Mesenchymal stem cell (in vitro differentiated cells and primary cell): Measurements from ENCODE around the gene TYMP.

Experiments
- DNase-seq: peaks from one replicate; pipeline ENCODE4 v3.0.0-alpha.2; 2013
- H2AFZ ChIP-seq: one replicate; pipeline ENCODE4 v1.6.1; 2013; ENCODE audit warnings: low read depth, mild to moderate bottlenecking, control low read depth, inconsistent platforms, low read length, moderate library complexity
- H2AK5ac ChIP-seq: 2 replicates; pipeline ENCODE4 v1.6.1; 2013; ENCODE audit warnings: low read length, moderate library complexity, mild to moderate bottlenecking, inconsistent platforms; ENCODE audit not compliant: severe bottlenecking
- H2BK120ac ChIP-seq: one replicate; pipeline ENCODE4 v1.6.1; 2013; ENCODE audit warnings: low read depth, mild to moderate bottlenecking, inconsistent platforms, low read length, moderate library complexity
- H2BK12ac ChIP-seq, 2 experiments: one replicate each; pipeline ENCODE4 v1.6.1; 2013; ENCODE audit warnings: inconsistent platforms in 2 of 2, low read length in 2 of 2, mild to moderate bottlenecking in 2 of 2, moderate library complexity in 2 of 2, control low read depth in 1 of 2
- H2BK15ac ChIP-seq: one replicate; pipeline ENCODE4 v1.6.1; 2013; ENCODE audit warnings: mild to moderate bottlenecking, low read depth, inconsistent platforms; ENCODE audit not compliant: poor library complexity, severe bottlenecking
- H2BK5ac ChIP-seq: 2 replicates; pipeline ENCODE4 v1.6.1; 2013; ENCODE audit warnings: low read depth, mild to moderate bottlenecking, low read length, control low read depth, inconsistent platforms; ENCODE audit not compliant: poor library complexity, severe bottlenecking
- H3K14ac ChIP-seq, 2 experiments: one replicate each; pipeline ENCODE4 v1.6.1; 2013; ENCODE audit warnings: inconsistent platforms in 2 of 2, low read length in 2 of 2, control low read depth in 1 of 2, mild to moderate bottlenecking in 1 of 2, moderate library complexity in 1 of 2
- H3K18ac ChIP-seq, 2 experiments: one replicate each; pipeline ENCODE4 v1.6.1; 2013; ENCODE audit warnings: inconsistent platforms in 2 of 2, low read length in 2 of 2, control low read depth in 1 of 2, low read depth in 1 of 2, mild to moderate bottlenecking in 1 of 2
- H3K23ac ChIP-seq, 2 experiments: one replicate each; pipeline ENCODE4 v1.6.1; 2013; ENCODE audit warnings: inconsistent platforms in 2 of 2, low read length in 2 of 2, mild to moderate bottlenecking in 2 of 2, moderate library complexity in 2 of 2, control low read depth in 1 of 2
- H3K27ac ChIP-seq: 2 replicates; pipeline ENCODE4 v1.5.1; 2013; ENCODE audit warnings: mild to moderate bottlenecking, moderate library complexity, low read length, control low read depth, inconsistent platforms; ENCODE audit not compliant: poor library complexity, severe bottlenecking
- H3K27me3 ChIP-seq, 2 experiments: 2 replicates each; pipeline versions ENCODE4 v1.6.1 to v1.7.0; 2013; ENCODE audit warnings: low read length in 2 of 2, mild to moderate bottlenecking in 2 of 2, moderate library complexity in 2 of 2, control low read depth in 1 of 2, inconsistent platforms in 1 of 2; ENCODE audit not compliant: control insufficient read depth in 1 of 2, insufficient read depth in 1 of 2
- H3K36me3 ChIP-seq, 2 experiments: 2 replicates each; pipeline versions ENCODE4 v1.6.1 to v1.7.0; 2013; ENCODE audit warnings: low read length in 2 of 2, control low read depth in 1 of 2, inconsistent platforms in 1 of 2, low read depth in 1 of 2, mild to moderate bottlenecking in 1 of 2; ENCODE audit not compliant: insufficient read depth in 2 of 2, control insufficient read depth in 1 of 2
- H3K4ac ChIP-seq, 2 experiments: one replicate each; pipeline ENCODE4 v1.6.1; 2013; ENCODE audit warnings: inconsistent platforms in 2 of 2, low read length in 2 of 2, mild to moderate bottlenecking in 2 of 2, moderate library complexity in 2 of 2, control low read depth in 1 of 2, low read depth in 1 of 2
- H3K4me1 ChIP-seq: 2 replicates; pipeline ENCODE4 v1.6.1; 2013; ENCODE audit warnings: low read depth, low read length, control low read depth; ENCODE audit not compliant: control insufficient read depth, insufficient read depth
- H3K4me2 ChIP-seq: 2 replicates; pipeline ENCODE4 v1.6.1; 2013; ENCODE audit warnings: low read length, mild to moderate bottlenecking, inconsistent platforms; ENCODE audit not compliant: poor library complexity, severe bottlenecking
- H3K4me3 ChIP-seq, 2 experiments: 2 replicates each; pipeline versions ENCODE4 v1.5.1 to v1.7.0; 2013; ENCODE audit warnings: low read length in 2 of 2, mild to moderate bottlenecking in 2 of 2, control low read depth in 1 of 2, low read depth in 1 of 2; ENCODE audit not compliant: insufficient read depth in 1 of 2
- H3K79me1 ChIP-seq: replicated peaks from 2 replicates; pipeline ENCODE4 v1.6.1; 2013; ENCODE audit warnings: mild to moderate bottlenecking, control low read depth, low read length, inconsistent platforms; ENCODE audit not compliant: poor library complexity, severe bottlenecking
- H3K9ac ChIP-seq: 2 replicates; pipeline ENCODE4 v1.7.0; 2013; ENCODE audit warnings: mild to moderate bottlenecking, low read length, moderate library complexity
- H3K9me3 ChIP-seq: 2 replicates; pipeline ENCODE4 v1.7.0; 2013; ENCODE audit warnings: mild to moderate bottlenecking, low read length; ENCODE audit not compliant: control insufficient read depth
- H4K8ac ChIP-seq: one replicate; pipeline ENCODE4 v1.6.1; 2013; ENCODE audit warnings: inconsistent platforms, mild to moderate bottlenecking, low read length, moderate library complexity
- H4K91ac ChIP-seq: one replicate; pipeline ENCODE4 v1.6.1; 2013; ENCODE audit warnings: mild to moderate bottlenecking, low read length, inconsistent platforms
- WGBS: methylation state at CpG from one replicate; pipeline ENCODE4 v1.1.7; 2013; ENCODE audit warnings: mixed read lengths; 5-methylcytosine and 5-hydroxymethylcytosine counted together

Gene TYMP

GRCh38 chr22:50561401-50562358 is 31.9 kb upstream of the TYMP start:
- Histone ChIP-seq H3K27ac (no peak overlapping the region), H3K27me3 (peaks cover 13 to 14% of the 10 kb centered on the region in 2 experiments), H3K4me2 (no peak overlapping the region), H3K18ac (no peak overlapping the region), H3K9me3 (no peaks in the 10 kb centered on the region), H2BK5ac (no peak overlapping the region), H3K79me1 (peaks cover 1% of the 10 kb centered on the region), H3K36me3 (no peaks in the 10 kb centered on the region), H3K23ac (no peak overlapping the region), H2AFZ (no peak overlapping the region), H2BK12ac (peak overlapping the region in 1 of 2 experiments; percentile 54), H3K4me1 (peaks cover 9% of the 10 kb centered on the region), H4K8ac (no peak overlapping the region), H2AK5ac (no peak overlapping the region), H3K14ac (no peak overlapping the region), H3K9ac (no peak overlapping the region), H2BK15ac (no peak overlapping the region), H4K91ac (no peak overlapping the region), H2BK120ac (no peak overlapping the region), H3K4ac (no peak overlapping the region), H3K4me3 (no peak overlapping the region)
- DNase-seq = no peak
- 73% methylated on average over 19 of the region's 34 CpGs for WGBS

GRCh38 chr22:50560034-50560433 is 30.2 kb upstream of the TYMP start:
- H3K9ac ChIP-seq = no peak overlapping the region
- H2BK12ac ChIP-seq = no peak overlapping the region
- no peak for DNase-seq
- H2AFZ ChIP-seq = no peak overlapping the region
- no peak overlapping the region for H3K23ac ChIP-seq
- H2BK5ac ChIP-seq = no peak overlapping the region
- H3K4me3 ChIP-seq = no peak overlapping the region
- H3K9me3 ChIP-seq = no peaks in the 10 kb centered on the region
- H3K4ac ChIP-seq = no peak overlapping the region
- peaks cover 1% of the 10 kb centered on the region for H3K79me1 ChIP-seq
- 86% methylated on average over 3 of the region's 3 CpGs for WGBS
- no peak overlapping the region for H4K8ac ChIP-seq
- H3K18ac ChIP-seq = no peak overlapping the region
- no peak overlapping the region for H3K4me2 ChIP-seq
- no peak overlapping the region for H2BK15ac ChIP-seq
- no peak overlapping the region for H4K91ac ChIP-seq
- no peak overlapping the region for H3K14ac ChIP-seq
- no peak overlapping the region for H2AK5ac ChIP-seq
- no peak overlapping the region for H3K27ac ChIP-seq
- H2BK120ac ChIP-seq = no peak overlapping the region
- peaks cover 9% of the 10 kb centered on the region for H3K4me1 ChIP-seq
- no peaks in the 10 kb centered on the region for H3K36me3 ChIP-seq
- H3K27me3 ChIP-seq = peaks cover 17 to 21% of the 10 kb centered on the region in 2 experiments

GRCh38 chr22:50556703-50557102 is 26.9 kb upstream of the TYMP start:
- Histone ChIP-seq H2AFZ (no peak overlapping the region), H3K36me3 (no peaks in the 10 kb centered on the region)

GRCh38 chr22:50553310-50553709 is 23.5 kb upstream of the TYMP start:
- no peaks in the 10 kb centered on the region for H3K9me3 ChIP-seq
- WGBS = 78% methylated on average over 8 of the region's 8 CpGs

More at GRCh38 chr22:50556703-50557102, 26.9 kb upstream of the TYMP start:
- Histone ChIP-seq H3K9me3 (no peaks in the 10 kb centered on the region), H3K27ac (no peak overlapping the region), H4K91ac (no peak overlapping the region), H3K4me2 (no peak overlapping the region), H3K27me3 (peaks cover 20 to 29% of the 10 kb centered on the region in 2 experiments), H3K4me1 (no peaks in the 10 kb centered on the region), H3K23ac (no peak overlapping the region), H4K8ac (no peak overlapping the region), H2BK15ac (no peak overlapping the region), H3K79me1 (no peaks in the 10 kb centered on the region), H3K4ac (no peak overlapping the region), H3K4me3 (no peak overlapping the region), H2BK120ac (no peak overlapping the region), H2AK5ac (no peak overlapping the region), H3K9ac (no peak overlapping the region), H3K14ac (no peak overlapping the region), H2BK12ac (no peak overlapping the region), H2BK5ac (no peak overlapping the region), H3K18ac (no peak overlapping the region)
- no peak for DNase-seq
- 100% methylated on average over 1 of the region's 5 CpGs for WGBS

More at GRCh38 chr22:50553310-50553709, 23.5 kb upstream of the TYMP start:
- Histone ChIP-seq H3K9ac (no peak overlapping the region), H2AFZ (no peak overlapping the region), H2BK5ac (no peak overlapping the region), H3K14ac (no peak overlapping the region), H2AK5ac (no peak overlapping the region), H3K4me3 (no peak overlapping the region), H3K27ac (no peak overlapping the region), H2BK120ac (no peak overlapping the region), H3K18ac (no peak overlapping the region), H3K4me1 (no peaks in the 10 kb centered on the region), H4K8ac (no peak overlapping the region), H3K23ac (no peak overlapping the region), H3K79me1 (no peaks in the 10 kb centered on the region), H3K4ac (no peak overlapping the region), H3K4me2 (no peak overlapping the region), H2BK12ac (no peak overlapping the region), H4K91ac (no peak overlapping the region), H2BK15ac (no peak overlapping the region), H3K27me3 (peaks cover 15 to 48% of the 10 kb centered on the region in 2 experiments), H3K36me3 (no peaks in the 10 kb centered on the region)
- no peak for DNase-seq
